Activated naive CD8-positive, alpha-beta T cell treated with anti-CD3 and anti-CD28 coated beads for 36 hours (primary cell): Measurements from ENCODE around the gene PGLYRP2. TPM values are rescaled to one million over a fixed set of nuclear protein-coding genes. Genes with fewer than 3 reads are reported as not detected.
A peak's percentile ranks its signal among the peaks of the same experiment; 100 is the strongest.

ENCODE experiments used
- DNase-seq: peaks from one replicate; pipeline ENCODE4 v3.0.0; 2021
- H3K27ac Mint-ChIP-seq: one replicate; pipeline ENCODE4 v1.8.0; 2022; ENCODE audit warnings: mild to moderate bottlenecking, moderate library complexity, mixed read lengths
- H3K27me3 Mint-ChIP-seq: one replicate; pipeline ENCODE4 v1.8.0; 2022; ENCODE audit warnings: mild to moderate bottlenecking, mixed read lengths
- H3K36me3 Mint-ChIP-seq: one replicate; pipeline ENCODE4 v1.8.0; 2021; ENCODE audit warnings: mild to moderate bottlenecking, mixed read lengths
- H3K4me1 Mint-ChIP-seq: one replicate; pipeline ENCODE4 v1.8.0; 2021; ENCODE audit warnings: mixed read lengths
- H3K4me3 Mint-ChIP-seq: one replicate; pipeline ENCODE4 v1.8.0; 2022; ENCODE audit warnings: mild to moderate bottlenecking, moderate library complexity, mixed read lengths
- H3K9me3 Mint-ChIP-seq: one replicate; pipeline ENCODE4 v1.8.0; 2022; ENCODE audit warnings: mixed read lengths
- total RNA-seq, 2 experiments: library from RNA; stranded (reverse); gene quantifications; one replicate each; pipeline ENCODE4 v1.2.3, GENCODE V29; 2021

Gene PGLYRP2
- total RNA-seq, 2 experiments from 2014 or later = not detected

GRCh38 chr19:15452111-15453047, 26.9 kb downstream of the PGLYRP2 start:
- Mint-ChIP-seq H3K4me3 (no peak overlapping the region), H3K27me3 (no peaks in the 10 kb centered on the region), H3K27ac (peak overlapping the region; percentile 51), H3K36me3 (peaks cover 50% of the 10 kb centered on the region), H3K4me1 (peaks cover 24% of the 10 kb centered on the region), H3K9me3 (no peaks in the 10 kb centered on the region)
- no peak for DNase-seq

- no peak for DNase-seq
- Mint-ChIP-seq H3K36me3 (peaks cover 44% of the 10 kb centered on the region), H3K27ac (peak overlapping the region; percentile 79), H3K27me3 (no peaks in the 10 kb centered on the region), H3K4me1 (peaks cover 24% of the 10 kb centered on the region), H3K9me3 (no peaks in the 10 kb centered on the region), H3K4me3 (peak overlapping the region; percentile 58)
These were observed 28.8 kb downstream of the PGLYRP2 start for GRCh38 chr19:15450528-15450890.

- Mint-ChIP-seq H3K9me3 (no peaks in the 10 kb centered on the region), H3K27me3 (no peaks in the 10 kb centered on the region), H3K4me1 (peaks cover 20% of the 10 kb centered on the region), H3K36me3 (peaks cover 39% of the 10 kb centered on the region), H3K27ac (peak within 1 kb of the TSS; percentile 79), H3K4me3 (peak within 1 kb of the TSS; percentile 58)
- DNase-seq = peak; percentile 85
These were observed 29.4 kb downstream of the PGLYRP2 start, which contains the start of gene WIZ for GRCh38 chr19:15449620-15450527. TSS of gene WIZ (minus strand) at chr19:15449956. CDS start at chr19:15448307, 1,649 bp downstream.

DNA sequence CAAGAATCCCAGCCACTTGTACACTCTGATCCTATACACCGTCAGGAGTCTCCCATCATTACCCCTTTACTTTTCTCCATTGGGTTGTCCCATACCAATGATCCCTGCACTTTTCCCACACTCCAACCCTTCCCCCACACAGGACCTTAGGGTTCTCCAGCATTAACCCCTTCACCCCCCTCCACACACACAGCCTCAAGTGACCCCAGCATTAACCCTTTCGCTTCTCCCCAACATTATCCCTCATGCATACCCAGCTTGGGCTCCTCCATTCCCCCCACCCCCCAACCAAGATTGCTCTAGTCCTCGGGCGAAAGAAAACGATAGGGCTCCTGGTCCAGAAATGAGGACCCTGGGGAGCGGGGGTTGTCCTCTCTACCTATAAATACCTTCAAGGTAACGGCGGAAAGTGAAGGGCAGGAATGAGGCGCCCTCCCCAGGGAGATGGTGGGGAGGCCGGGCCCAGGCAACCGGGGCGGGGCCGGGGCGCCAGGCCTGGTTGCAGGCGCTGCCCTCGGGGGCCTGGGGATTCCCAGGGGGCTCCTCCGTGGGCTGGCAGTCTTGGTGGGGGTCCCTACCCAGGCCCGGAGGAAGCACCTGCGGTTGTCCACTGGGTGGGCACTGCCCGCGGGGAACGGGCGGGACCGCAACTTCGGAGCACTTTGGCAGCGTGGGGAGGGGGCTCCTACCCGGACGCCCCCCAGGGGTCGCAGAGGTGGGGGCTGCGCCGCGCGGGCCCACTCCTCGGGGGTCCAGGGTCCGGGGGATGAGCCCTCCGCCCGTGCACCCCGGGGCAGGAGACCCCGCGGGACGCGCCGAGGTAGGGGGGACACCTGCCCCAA, 30.3 kb downstream of the PGLYRP2 start:
- Mint-ChIP-seq H3K4me3 (peak overlapping the region; percentile 58), H3K4me1 (peaks cover 18% of the 10 kb centered on the region), H3K27ac (peak overlapping the region; percentile 22), H3K36me3 (peaks cover 33% of the 10 kb centered on the region), H3K9me3 (no peaks in the 10 kb centered on the region), H3K27me3 (no peaks in the 10 kb centered on the region)
- no peak for DNase-seq

- peaks cover 25% of the 10 kb centered on the region for H3K36me3 Mint-ChIP-seq
- no peaks in the 10 kb centered on the region for H3K27me3 Mint-ChIP-seq
- no peak overlapping the region for H3K27ac Mint-ChIP-seq
- no peak for DNase-seq
- H3K4me1 Mint-ChIP-seq = peaks cover 15% of the 10 kb centered on the region
- no peaks in the 10 kb centered on the region for H3K9me3 Mint-ChIP-seq
- peak overlapping the region; percentile 58 for H3K4me3 Mint-ChIP-seq
These were observed 31.1 kb downstream of the PGLYRP2 start for GRCh38 chr19:15448044-15448777.

GRCh38 chr19:15447057-15447456, 32.2 kb downstream of the PGLYRP2 start:
- no peak overlapping the region for H3K4me3 Mint-ChIP-seq
- DNase-seq = no peak
- peaks cover 15% of the 10 kb centered on the region for H3K4me1 Mint-ChIP-seq
- H3K27ac Mint-ChIP-seq = no peak overlapping the region
- H3K27me3 Mint-ChIP-seq = no peaks in the 10 kb centered on the region
- H3K9me3 Mint-ChIP-seq = no peaks in the 10 kb centered on the region
- H3K36me3 Mint-ChIP-seq = peaks cover 20% of the 10 kb centered on the region

DNA sequence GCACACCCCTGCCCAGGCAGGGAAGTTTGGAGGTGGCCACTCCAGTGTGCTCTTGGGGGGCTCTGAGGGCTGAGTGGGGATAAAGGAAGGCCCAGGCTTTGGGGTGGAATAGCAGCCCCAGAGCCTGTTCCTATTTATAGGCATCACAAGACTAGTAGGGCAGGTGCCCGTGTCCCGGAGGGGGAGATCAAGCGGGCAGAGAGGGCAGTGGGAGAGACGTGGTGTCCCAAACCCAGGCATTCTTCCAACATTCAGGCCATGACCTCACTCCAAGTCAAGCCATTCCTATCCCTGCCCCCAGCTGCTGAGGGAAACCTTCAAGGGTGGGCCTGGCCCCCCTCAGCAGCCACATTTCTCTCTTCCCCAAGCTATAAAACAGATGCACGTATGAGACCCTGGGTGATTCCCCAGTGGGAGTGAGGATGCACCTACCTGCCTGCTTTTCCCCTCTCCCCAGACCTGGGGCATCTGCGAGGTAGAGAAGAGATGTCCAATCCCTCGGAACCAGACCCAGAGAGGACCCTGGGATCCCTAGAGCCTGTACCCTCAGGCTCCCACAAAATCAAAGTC, 33.4 kb downstream of the PGLYRP2 start:
- DNase-seq = no peak
- H3K4me1 Mint-ChIP-seq = peaks cover 13% of the 10 kb centered on the region
- no peaks in the 10 kb centered on the region for H3K27me3 Mint-ChIP-seq
- H3K9me3 Mint-ChIP-seq = no peaks in the 10 kb centered on the region
- H3K36me3 Mint-ChIP-seq = peaks cover 9% of the 10 kb centered on the region
- no peak overlapping the region for H3K27ac Mint-ChIP-seq
- no peak overlapping the region for H3K4me3 Mint-ChIP-seq

- DNase-seq = no peak
- Mint-ChIP-seq H3K27ac (no peak overlapping the region), H3K27me3 (no peaks in the 10 kb centered on the region), H3K9me3 (no peaks in the 10 kb centered on the region), H3K36me3 (peaks cover 3% of the 10 kb centered on the region), H3K4me3 (no peak overlapping the region), H3K4me1 (peaks cover 7% of the 10 kb centered on the region)
These were observed 34.1 kb downstream of the PGLYRP2 start for GRCh38 chr19:15445227-15445605.

DNA sequence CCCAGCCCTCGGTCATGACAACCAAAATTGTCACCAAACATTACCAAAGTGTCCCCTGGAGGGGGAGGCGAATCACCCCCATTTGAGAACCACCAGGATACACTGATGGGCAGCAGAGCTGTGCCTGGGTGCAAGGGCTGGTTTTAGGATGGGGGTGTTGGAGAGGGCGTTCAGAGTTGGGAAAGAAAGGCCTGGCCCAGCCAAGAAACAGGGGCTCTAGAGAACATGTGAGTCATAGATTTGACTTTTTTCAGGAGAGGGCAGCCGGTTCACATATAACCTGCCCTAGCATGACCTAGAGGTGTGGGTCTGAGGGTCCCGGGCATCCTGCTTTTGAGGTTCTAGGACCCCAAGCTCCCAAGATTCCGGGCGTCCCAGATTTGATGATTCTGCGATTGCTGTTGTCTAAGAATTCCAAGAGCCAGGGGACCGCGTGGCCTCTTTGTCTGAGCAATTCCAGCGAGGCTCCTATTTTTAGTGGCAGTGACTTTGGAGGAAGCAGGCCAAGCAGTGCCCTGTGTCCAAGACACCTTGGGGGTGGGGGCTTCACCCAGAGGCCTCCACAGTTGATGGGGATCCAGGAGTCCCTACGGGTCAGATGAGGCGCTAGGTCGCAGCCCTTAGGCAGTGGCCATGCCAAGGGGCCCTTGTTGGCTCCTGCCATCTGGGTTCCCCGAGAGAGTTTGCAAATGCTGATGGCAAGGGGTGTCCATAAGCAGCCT, 34.6 kb downstream of the PGLYRP2 start:
- Mint-ChIP-seq H3K27me3 (no peaks in the 10 kb centered on the region), H3K9me3 (no peaks in the 10 kb centered on the region), H3K4me3 (no peak overlapping the region), H3K27ac (no peak overlapping the region), H3K36me3 (peaks cover 3% of the 10 kb centered on the region), H3K4me1 (peaks cover 7% of the 10 kb centered on the region)
- no peak for DNase-seq

DNA sequence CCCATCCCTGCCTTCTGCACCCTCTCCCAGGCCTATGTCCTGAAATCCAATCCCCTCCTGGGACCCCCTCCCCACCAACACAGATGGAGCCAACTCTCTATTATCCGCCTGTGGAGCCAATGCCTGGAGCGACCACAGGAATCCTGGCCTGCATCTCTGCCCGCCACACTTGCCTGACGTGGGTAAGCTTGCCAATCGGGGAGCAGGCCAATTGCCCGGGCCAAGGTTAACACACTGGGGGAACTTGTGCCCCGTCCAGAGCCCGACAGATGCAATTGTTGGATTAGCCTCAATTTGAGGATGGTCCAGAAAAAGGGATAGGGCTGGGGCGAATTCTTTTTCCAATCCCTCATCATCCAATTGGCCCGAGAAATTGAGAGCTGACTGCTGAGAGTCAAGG, 35.5 kb downstream of the PGLYRP2 start:
- H3K9me3 Mint-ChIP-seq = no peaks in the 10 kb centered on the region
- H3K27me3 Mint-ChIP-seq = no peaks in the 10 kb centered on the region
- H3K27ac Mint-ChIP-seq = no peak overlapping the region
- H3K4me3 Mint-ChIP-seq = no peak overlapping the region
- no peak for DNase-seq
- peaks cover 3% of the 10 kb centered on the region for H3K36me3 Mint-ChIP-seq
- H3K4me1 Mint-ChIP-seq = peaks cover 6% of the 10 kb centered on the region

- no peak overlapping the region for H3K27ac Mint-ChIP-seq
- peaks cover under 1% of the 10 kb centered on the region for H3K4me1 Mint-ChIP-seq
- H3K36me3 Mint-ChIP-seq = no peaks in the 10 kb centered on the region
- DNase-seq = no peak
- no peak overlapping the region for H3K4me3 Mint-ChIP-seq
- H3K27me3 Mint-ChIP-seq = no peaks in the 10 kb centered on the region
- no peaks in the 10 kb centered on the region for H3K9me3 Mint-ChIP-seq
These were observed 36.0 kb downstream of the PGLYRP2 start for GRCh38 chr19:15443325-15443724.

DNA sequence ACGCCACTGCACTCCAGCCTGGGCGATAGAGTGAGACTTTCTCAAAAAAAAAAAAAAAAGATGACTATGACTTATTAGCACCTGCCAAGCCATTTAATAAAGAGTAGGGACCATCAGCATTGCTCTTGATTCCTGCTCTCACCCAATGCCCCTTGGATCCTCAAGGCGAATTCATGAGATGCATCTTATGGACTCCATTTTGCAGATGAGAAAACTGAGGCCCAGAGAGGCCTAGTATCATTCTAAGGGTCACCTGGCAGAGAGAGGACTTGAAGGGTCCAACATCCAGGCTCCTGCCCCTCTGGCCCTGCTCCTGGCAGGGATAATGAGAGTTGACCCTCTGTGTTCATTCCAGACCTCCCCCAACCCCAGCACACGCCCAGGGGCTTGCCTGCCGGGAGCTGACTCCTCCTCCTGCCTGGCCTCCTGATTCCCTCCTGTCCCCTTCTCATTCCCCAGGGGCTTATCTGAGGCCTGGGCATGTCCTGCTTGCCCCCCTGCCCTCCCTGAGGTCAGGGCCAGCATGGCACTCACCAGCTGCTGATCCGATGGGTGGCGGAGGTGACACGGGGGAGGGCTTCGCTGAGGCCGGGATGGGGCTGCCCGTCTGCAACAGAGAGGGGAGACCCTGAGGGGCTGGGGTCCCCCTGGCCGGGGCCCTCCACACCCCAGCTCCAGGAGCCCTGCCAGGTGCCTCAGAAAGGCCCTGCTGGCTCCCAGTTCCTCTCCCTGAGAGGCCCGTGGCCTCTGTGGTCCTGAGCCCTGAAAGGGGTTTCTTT, 37.0 kb downstream of the PGLYRP2 start:
- Mint-ChIP-seq H3K36me3 (no peaks in the 10 kb centered on the region), H3K27ac (no peak overlapping the region), H3K27me3 (no peaks in the 10 kb centered on the region), H3K9me3 (no peaks in the 10 kb centered on the region), H3K4me1 (no peaks in the 10 kb centered on the region), H3K4me3 (no peak overlapping the region)
- DNase-seq = no peak

- Mint-ChIP-seq H3K9me3 (no peaks in the 10 kb centered on the region), H3K27ac (no peak overlapping the region), H3K36me3 (no peaks in the 10 kb centered on the region), H3K4me1 (peaks cover 1% of the 10 kb centered on the region), H3K4me3 (no peak overlapping the region), H3K27me3 (no peaks in the 10 kb centered on the region)
- DNase-seq = no peak
These were observed 38.0 kb downstream of the PGLYRP2 start for GRCh38 chr19:15441317-15441716.
